Mesenchymal stem cell (in vitro differentiated cells and primary cell): ENCODE measurements around the gene ANKRD6.

Source experiments
- DNase-seq: peaks from one replicate; pipeline ENCODE4 v3.0.0-alpha.2; 2013
- H2AFZ ChIP-seq: one replicate; pipeline ENCODE4 v1.6.1; 2013; ENCODE audit warnings: low read depth, mild to moderate bottlenecking, control low read depth, inconsistent platforms, low read length, moderate library complexity
- H2AK5ac ChIP-seq: 2 replicates; pipeline ENCODE4 v1.6.1; 2013; ENCODE audit warnings: low read length, moderate library complexity, mild to moderate bottlenecking, inconsistent platforms; ENCODE audit not compliant: severe bottlenecking
- H2BK120ac ChIP-seq: one replicate; pipeline ENCODE4 v1.6.1; 2013; ENCODE audit warnings: low read depth, mild to moderate bottlenecking, inconsistent platforms, low read length, moderate library complexity
- H2BK12ac ChIP-seq, 2 experiments: one replicate each; pipeline ENCODE4 v1.6.1; 2013; ENCODE audit warnings: inconsistent platforms in 2 of 2, low read length in 2 of 2, mild to moderate bottlenecking in 2 of 2, moderate library complexity in 2 of 2, control low read depth in 1 of 2
- H2BK15ac ChIP-seq: one replicate; pipeline ENCODE4 v1.6.1; 2013; ENCODE audit warnings: mild to moderate bottlenecking, low read depth, inconsistent platforms; ENCODE audit not compliant: poor library complexity, severe bottlenecking
- H2BK5ac ChIP-seq: 2 replicates; pipeline ENCODE4 v1.6.1; 2013; ENCODE audit warnings: low read depth, mild to moderate bottlenecking, low read length, control low read depth, inconsistent platforms; ENCODE audit not compliant: poor library complexity, severe bottlenecking
- H3K14ac ChIP-seq, 2 experiments: one replicate each; pipeline ENCODE4 v1.6.1; 2013; ENCODE audit warnings: inconsistent platforms in 2 of 2, low read length in 2 of 2, control low read depth in 1 of 2, mild to moderate bottlenecking in 1 of 2, moderate library complexity in 1 of 2
- H3K18ac ChIP-seq, 2 experiments: one replicate each; pipeline ENCODE4 v1.6.1; 2013; ENCODE audit warnings: inconsistent platforms in 2 of 2, low read length in 2 of 2, control low read depth in 1 of 2, low read depth in 1 of 2, mild to moderate bottlenecking in 1 of 2
- H3K23ac ChIP-seq, 2 experiments: one replicate each; pipeline ENCODE4 v1.6.1; 2013; ENCODE audit warnings: inconsistent platforms in 2 of 2, low read length in 2 of 2, mild to moderate bottlenecking in 2 of 2, moderate library complexity in 2 of 2, control low read depth in 1 of 2
- H3K27ac ChIP-seq: 2 replicates; pipeline ENCODE4 v1.5.1; 2013; ENCODE audit warnings: mild to moderate bottlenecking, moderate library complexity, low read length, control low read depth, inconsistent platforms; ENCODE audit not compliant: poor library complexity, severe bottlenecking
- H3K27me3 ChIP-seq, 2 experiments: 2 replicates each; pipeline versions ENCODE4 v1.6.1 to v1.7.0; 2013; ENCODE audit warnings: low read length in 2 of 2, mild to moderate bottlenecking in 2 of 2, moderate library complexity in 2 of 2, control low read depth in 1 of 2, inconsistent platforms in 1 of 2; ENCODE audit not compliant: control insufficient read depth in 1 of 2, insufficient read depth in 1 of 2
- H3K36me3 ChIP-seq, 2 experiments: 2 replicates each; pipeline versions ENCODE4 v1.6.1 to v1.7.0; 2013; ENCODE audit warnings: low read length in 2 of 2, control low read depth in 1 of 2, inconsistent platforms in 1 of 2, low read depth in 1 of 2, mild to moderate bottlenecking in 1 of 2; ENCODE audit not compliant: insufficient read depth in 2 of 2, control insufficient read depth in 1 of 2
- H3K4ac ChIP-seq, 2 experiments: one replicate each; pipeline ENCODE4 v1.6.1; 2013; ENCODE audit warnings: inconsistent platforms in 2 of 2, low read length in 2 of 2, mild to moderate bottlenecking in 2 of 2, moderate library complexity in 2 of 2, control low read depth in 1 of 2, low read depth in 1 of 2
- H3K4me1 ChIP-seq: 2 replicates; pipeline ENCODE4 v1.6.1; 2013; ENCODE audit warnings: low read depth, low read length, control low read depth; ENCODE audit not compliant: control insufficient read depth, insufficient read depth
- H3K4me2 ChIP-seq: 2 replicates; pipeline ENCODE4 v1.6.1; 2013; ENCODE audit warnings: low read length, mild to moderate bottlenecking, inconsistent platforms; ENCODE audit not compliant: poor library complexity, severe bottlenecking
- H3K4me3 ChIP-seq, 2 experiments: 2 replicates each; pipeline versions ENCODE4 v1.5.1 to v1.7.0; 2013; ENCODE audit warnings: low read length in 2 of 2, mild to moderate bottlenecking in 2 of 2, control low read depth in 1 of 2, low read depth in 1 of 2; ENCODE audit not compliant: insufficient read depth in 1 of 2
- H3K79me1 ChIP-seq: replicated peaks from 2 replicates; pipeline ENCODE4 v1.6.1; 2013; ENCODE audit warnings: mild to moderate bottlenecking, control low read depth, low read length, inconsistent platforms; ENCODE audit not compliant: poor library complexity, severe bottlenecking
- H3K9ac ChIP-seq: 2 replicates; pipeline ENCODE4 v1.7.0; 2013; ENCODE audit warnings: mild to moderate bottlenecking, low read length, moderate library complexity
- H3K9me3 ChIP-seq: 2 replicates; pipeline ENCODE4 v1.7.0; 2013; ENCODE audit warnings: mild to moderate bottlenecking, low read length; ENCODE audit not compliant: control insufficient read depth
- H4K8ac ChIP-seq: one replicate; pipeline ENCODE4 v1.6.1; 2013; ENCODE audit warnings: inconsistent platforms, mild to moderate bottlenecking, low read length, moderate library complexity
- H4K91ac ChIP-seq: one replicate; pipeline ENCODE4 v1.6.1; 2013; ENCODE audit warnings: mild to moderate bottlenecking, low read length, inconsistent platforms
- WGBS: methylation state at CpG from one replicate; pipeline ENCODE4 v1.1.7; 2013; ENCODE audit warnings: mixed read lengths; 5-methylcytosine and 5-hydroxymethylcytosine counted together

Gene ANKRD6

DNA sequence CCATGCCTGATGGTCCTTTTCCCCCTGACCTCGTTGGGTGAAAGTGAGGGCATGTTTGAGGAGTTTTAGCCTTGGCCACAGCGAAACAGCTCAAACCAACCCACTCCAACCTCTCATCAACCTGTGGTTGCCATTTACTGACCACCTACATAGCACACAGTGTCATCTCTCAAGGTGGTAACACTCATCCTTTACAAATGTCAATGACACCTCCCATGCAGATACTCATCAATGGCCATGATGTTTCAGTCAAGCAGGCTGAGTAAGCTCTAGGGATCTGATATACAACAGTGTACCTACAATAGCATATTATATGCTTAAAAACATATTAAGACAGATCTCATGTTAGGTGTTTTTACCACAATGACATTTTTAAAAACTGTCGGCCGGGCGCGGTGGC, 30.2 kb upstream of the ANKRD6 start:
- Histone ChIP-seq H3K36me3 (no peaks in the 10 kb centered on the region), H3K4me1 (no peaks in the 10 kb centered on the region), H2AK5ac (no peak overlapping the region), H2AFZ (no peak overlapping the region), H2BK120ac (no peak overlapping the region), H3K18ac (no peak overlapping the region), H3K4me2 (no peak overlapping the region), H4K91ac (no peak overlapping the region), H3K14ac (no peak overlapping the region), H3K4me3 (no peak overlapping the region), H3K27ac (no peak overlapping the region), H2BK5ac (no peak overlapping the region), H3K9ac (no peak overlapping the region), H2BK12ac (no peak overlapping the region), H4K8ac (no peak overlapping the region), H2BK15ac (no peak overlapping the region), H3K79me1 (no peaks in the 10 kb centered on the region), H3K23ac (no peak overlapping the region), H3K27me3 (peaks cover 3 to 21% of the 10 kb centered on the region in 2 experiments), H3K4ac (no peak overlapping the region), H3K9me3 (no peaks in the 10 kb centered on the region)
- no peak for DNase-seq
- WGBS, result 87% methylated on average over 6 of the region's 6 CpGs

DNA sequence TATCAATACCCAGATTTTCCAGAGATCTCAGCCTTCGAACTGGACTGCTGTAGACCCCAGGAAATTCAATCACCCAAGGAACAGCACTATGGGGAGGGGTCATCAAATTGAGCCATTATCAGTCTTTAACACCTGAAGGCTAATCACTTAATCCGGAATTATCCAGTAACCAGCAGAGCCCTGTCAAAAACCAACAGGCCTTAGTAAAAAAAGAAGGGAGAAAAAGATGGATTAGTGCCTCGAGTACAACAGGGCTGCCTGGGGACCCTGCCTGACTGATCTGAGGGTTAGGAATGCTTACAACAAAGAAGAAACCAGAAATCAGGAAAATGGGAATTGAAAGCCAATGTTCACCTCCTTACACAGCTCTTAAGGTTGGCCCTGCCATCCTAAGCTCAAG, 28.4 kb upstream of the ANKRD6 start:
- Histone ChIP-seq H3K4me3 (no peak overlapping the region), H3K27ac (no peak overlapping the region), H2AFZ (no peak overlapping the region), H4K8ac (no peak overlapping the region), H3K9ac (no peak overlapping the region), H2BK15ac (no peak overlapping the region), H3K4me1 (no peaks in the 10 kb centered on the region), H3K23ac (no peak overlapping the region), H4K91ac (no peak overlapping the region), H3K4ac (no peak overlapping the region), H2BK12ac (no peak overlapping the region), H3K27me3 (peaks cover 4 to 37% of the 10 kb centered on the region in 2 experiments), H3K79me1 (no peaks in the 10 kb centered on the region), H3K14ac (no peak overlapping the region), H3K9me3 (no peaks in the 10 kb centered on the region), H2BK5ac (no peak overlapping the region), H3K18ac (no peak overlapping the region), H2BK120ac (no peak overlapping the region), H3K4me2 (no peak overlapping the region), H3K36me3 (no peaks in the 10 kb centered on the region), H2AK5ac (no peak overlapping the region)
- DNase-seq, result no peak
- 70% methylated on average over 2 of the region's 3 CpGs for WGBS

DNA sequence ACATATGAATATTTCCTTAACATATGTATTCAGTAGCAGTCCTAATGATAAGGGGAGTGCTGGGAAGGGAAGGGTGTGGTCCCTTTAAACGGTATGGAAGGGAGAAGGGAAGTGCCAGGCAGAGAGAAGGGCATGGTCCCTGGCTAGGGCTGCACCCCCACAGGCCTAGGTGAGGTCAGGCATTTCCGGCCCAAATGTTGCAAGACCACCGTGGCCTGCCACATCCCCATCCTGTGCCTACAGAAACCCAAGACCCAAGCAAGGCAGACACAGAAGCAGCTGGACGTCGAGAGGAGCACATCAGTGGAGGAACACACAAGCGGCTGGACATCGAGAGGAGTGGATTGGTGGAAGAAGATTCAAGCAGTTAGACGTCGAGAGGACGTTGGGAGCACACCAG, 26.8 kb upstream of the ANKRD6 start:
- no peak overlapping the region for H2BK15ac ChIP-seq
- no peak overlapping the region for H3K23ac ChIP-seq
- H3K9me3 ChIP-seq, result no peaks in the 10 kb centered on the region
- no peak overlapping the region for H3K14ac ChIP-seq
- H3K4ac ChIP-seq, result no peak overlapping the region
- no peak overlapping the region for H2AFZ ChIP-seq
- WGBS, result 67% methylated on average over 10 of the region's 10 CpGs
- no peak overlapping the region for H3K27ac ChIP-seq
- H3K36me3 ChIP-seq, result no peaks in the 10 kb centered on the region
- H2AK5ac ChIP-seq, result no peak overlapping the region
- H3K79me1 ChIP-seq, result no peaks in the 10 kb centered on the region
- no peak for DNase-seq
- no peak overlapping the region for H4K8ac ChIP-seq
- no peak overlapping the region for H3K4me3 ChIP-seq
- no peak overlapping the region for H2BK12ac ChIP-seq
- H3K27me3 ChIP-seq, result peaks cover 4 to 41% of the 10 kb centered on the region in 2 experiments
- H3K4me1 ChIP-seq, result peaks cover 2% of the 10 kb centered on the region
- H3K9ac ChIP-seq, result no peak overlapping the region
- H2BK5ac ChIP-seq, result no peak overlapping the region
- no peak overlapping the region for H2BK120ac ChIP-seq
- H3K18ac ChIP-seq, result no peak overlapping the region
- H3K4me2 ChIP-seq, result no peak overlapping the region
- H4K91ac ChIP-seq, result no peak overlapping the region

DNA sequence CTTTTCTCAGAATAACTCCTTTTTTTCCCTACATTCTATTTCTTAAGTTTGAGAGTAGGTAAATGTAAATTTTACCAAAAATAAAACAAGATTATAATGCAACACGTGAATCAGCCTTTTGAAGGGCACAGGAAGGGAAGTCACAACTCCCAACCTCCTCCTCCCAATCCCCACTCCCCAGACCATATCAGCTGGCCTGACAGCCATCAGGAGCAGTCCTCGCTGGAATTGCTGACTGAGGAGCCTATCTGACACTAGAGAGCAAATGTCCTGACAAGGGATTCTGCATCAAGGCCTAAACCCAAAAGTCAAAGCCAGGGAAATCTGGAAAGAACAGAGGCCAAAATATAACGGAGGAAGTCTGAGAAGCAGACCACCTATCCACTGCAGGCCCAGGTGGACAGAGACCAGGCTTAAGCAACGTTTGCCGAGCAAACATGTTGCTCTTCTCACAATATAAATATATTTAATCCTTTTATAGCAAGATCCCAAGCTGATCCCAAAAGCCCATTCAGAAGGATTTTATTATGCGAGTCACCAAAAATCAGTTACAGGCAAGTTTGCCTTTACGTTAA, 23.4 kb upstream of the ANKRD6 start:
- DNase-seq, result no peak
- Histone ChIP-seq H3K9me3 (no peaks in the 10 kb centered on the region), H2BK12ac (no peak overlapping the region), H4K8ac (no peak overlapping the region), H2BK5ac (no peak overlapping the region), H3K14ac (no peak overlapping the region), H3K4ac (no peak overlapping the region), H3K79me1 (no peaks in the 10 kb centered on the region), H3K4me3 (no peak overlapping the region), H4K91ac (no peak overlapping the region), H3K23ac (no peak overlapping the region), H2BK120ac (no peak overlapping the region), H2AFZ (no peak overlapping the region), H3K27me3 (peaks cover 26 to 67% of the 10 kb centered on the region in 2 experiments), H2BK15ac (no peak overlapping the region), H3K27ac (no peak overlapping the region), H3K18ac (no peak overlapping the region), H3K4me2 (no peak overlapping the region), H3K9ac (no peak overlapping the region), H2AK5ac (no peak overlapping the region), H3K36me3 (no peaks in the 10 kb centered on the region), H3K4me1 (peaks cover 14% of the 10 kb centered on the region)
- 66% methylated on average over 7 of the region's 7 CpGs for WGBS
